ENCODE data around the gene TRPM3. TPM values are rescaled to one million over a fixed set of nuclear protein-coding genes. Genes with fewer than 3 reads are reported as not detected.

TRPM3 gene
- total RNA-seq, 3 donors from 2014 or later (not counting 1 experiment from before 2014, with no cell fraction given), result not detected

DNA sequence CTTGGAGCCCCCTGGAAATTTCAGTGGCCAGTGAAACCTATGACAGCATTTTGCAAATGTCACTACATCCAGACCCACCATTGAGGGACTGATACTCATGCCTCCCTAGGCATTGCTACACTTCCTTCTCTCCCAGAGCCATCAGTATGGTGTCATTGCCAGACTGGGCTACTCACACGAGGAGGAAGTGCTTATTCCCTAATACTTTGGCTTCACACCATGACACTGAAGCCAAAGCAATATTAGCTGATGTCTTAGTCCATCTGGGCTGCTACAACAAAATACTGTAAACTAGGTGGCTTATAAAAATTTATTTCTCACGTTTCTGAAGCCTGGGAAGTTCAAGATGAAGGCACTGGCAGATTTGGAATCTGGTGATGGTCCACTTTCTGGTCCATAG, 22.6 kb downstream of the TRPM3 start:
- no peaks in the 10 kb centered on the region for H3K9me3 ChIP-seq (ENCODE audit: control insufficient read depth, insufficient read depth, low read length)
- H3K4me3 Mint-ChIP-seq, result no peak overlapping the region
- no peaks in the 10 kb centered on the region for H3K36me3 ChIP-seq (ENCODE audit: control insufficient read depth, insufficient read depth, low read length)
- H3K4me1 ChIP-seq (ENCODE audit: control insufficient read depth, insufficient read depth, low read length), result no peaks in the 10 kb centered on the region
- no peaks in the 10 kb centered on the region for H3K36me3 Mint-ChIP-seq
- ATAC-seq (no peak), DNase-seq (no peak)
- intact Hi-C loops (cut with micrococcal nuclease), result no loop called here
- no peaks in the 10 kb centered on the region for H3K27me3 Mint-ChIP-seq (ENCODE audit: low read depth in 2 of 2)
- no peaks in the 10 kb centered on the region for H3K4me1 Mint-ChIP-seq
- no peak overlapping the region for H3K27ac Mint-ChIP-seq
- peaks cover 0 to 2% of the 10 kb centered on the region in 2 donors for H3K9me3 Mint-ChIP-seq
- 66% methylated on average over 2 of the region's 2 CpGs for WGBS (ENCODE audit: insufficient coverage)
- H3K4me3 ChIP-seq (ENCODE audit: low read length), result no peak overlapping the region
- no peaks in the 10 kb centered on the region for H3K27me3 ChIP-seq (ENCODE audit: control insufficient read depth, insufficient read depth, low read length)
- no peak overlapping the region for H3K27ac ChIP-seq (ENCODE audit: low read length)
- TF ChIP-seq, protein P1, sequence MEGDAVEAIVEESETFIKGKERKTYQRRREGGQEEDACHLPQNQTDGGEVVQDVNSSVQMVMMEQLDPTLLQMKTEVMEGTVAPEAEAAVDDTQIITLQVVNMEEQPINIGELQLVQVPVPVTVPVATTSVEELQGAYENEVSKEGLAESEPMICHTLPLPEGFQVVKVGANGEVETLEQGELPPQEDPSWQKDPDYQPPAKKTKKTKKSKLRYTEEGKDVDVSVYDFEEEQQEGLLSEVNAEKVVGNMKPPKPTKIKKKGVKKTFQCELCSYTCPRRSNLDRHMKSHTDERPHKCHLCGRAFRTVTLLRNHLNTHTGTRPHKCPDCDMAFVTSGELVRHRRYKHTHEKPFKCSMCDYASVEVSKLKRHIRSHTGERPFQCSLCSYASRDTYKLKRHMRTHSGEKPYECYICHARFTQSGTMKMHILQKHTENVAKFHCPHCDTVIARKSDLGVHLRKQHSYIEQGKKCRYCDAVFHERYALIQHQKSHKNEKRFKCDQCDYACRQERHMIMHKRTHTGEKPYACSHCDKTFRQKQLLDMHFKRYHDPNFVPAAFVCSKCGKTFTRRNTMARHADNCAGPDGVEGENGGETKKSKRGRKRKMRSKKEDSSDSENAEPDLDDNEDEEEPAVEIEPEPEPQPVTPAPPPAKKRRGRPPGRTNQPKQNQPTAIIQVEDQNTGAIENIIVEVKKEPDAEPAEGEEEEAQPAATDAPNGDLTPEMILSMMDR (IDR thresholded peaks at IDR 0.05), result no peak

DNA sequence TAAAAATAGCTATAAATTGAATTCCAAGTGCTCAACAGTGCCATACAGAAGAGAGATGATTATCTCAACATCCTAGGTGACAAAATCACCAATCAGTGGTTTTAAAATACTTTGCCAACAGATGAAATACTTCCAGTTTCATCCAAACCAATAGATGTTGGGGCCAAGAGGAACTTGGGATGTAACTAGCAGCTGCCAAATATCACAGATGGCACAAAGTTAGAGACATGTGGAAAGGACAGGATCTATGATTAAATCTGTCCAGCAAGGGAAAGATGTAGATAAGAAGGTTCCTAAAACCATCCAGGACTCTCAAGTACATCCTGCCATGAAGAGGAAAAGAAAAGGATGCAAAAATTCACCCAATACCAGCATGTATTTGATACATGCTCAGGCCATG, 23.8 kb downstream of the TRPM3 start:
- no peak for ATAC-seq
- Histone ChIP-seq H3K27ac (ENCODE audit: low read length) (no peak overlapping the region), H3K36me3 (ENCODE audit: control insufficient read depth, insufficient read depth, low read length) (no peaks in the 10 kb centered on the region), H3K27me3 (ENCODE audit: control insufficient read depth, insufficient read depth, low read length) (no peaks in the 10 kb centered on the region), H3K9me3 (ENCODE audit: control insufficient read depth, insufficient read depth, low read length) (no peaks in the 10 kb centered on the region), H3K4me3 (ENCODE audit: low read length) (no peak overlapping the region), H3K4me1 (ENCODE audit: control insufficient read depth, insufficient read depth, low read length) (no peaks in the 10 kb centered on the region)
- intact Hi-C loops (cut with micrococcal nuclease), result no loop called here
- Mint-ChIP-seq H3K4me1 (no peaks in the 10 kb centered on the region), H3K27ac (no peak overlapping the region), H3K9me3 (peaks cover 0 to 4% of the 10 kb centered on the region in 2 donors), H3K36me3 (no peaks in the 10 kb centered on the region), H3K27me3 (ENCODE audit: low read depth in 2 of 2) (no peaks in the 10 kb centered on the region), H3K4me3 (no peak overlapping the region)
- no peak for DNase-seq
- TF ChIP-seq, protein P1 (IDR thresholded peaks at IDR 0.05), result no peak

DNA sequence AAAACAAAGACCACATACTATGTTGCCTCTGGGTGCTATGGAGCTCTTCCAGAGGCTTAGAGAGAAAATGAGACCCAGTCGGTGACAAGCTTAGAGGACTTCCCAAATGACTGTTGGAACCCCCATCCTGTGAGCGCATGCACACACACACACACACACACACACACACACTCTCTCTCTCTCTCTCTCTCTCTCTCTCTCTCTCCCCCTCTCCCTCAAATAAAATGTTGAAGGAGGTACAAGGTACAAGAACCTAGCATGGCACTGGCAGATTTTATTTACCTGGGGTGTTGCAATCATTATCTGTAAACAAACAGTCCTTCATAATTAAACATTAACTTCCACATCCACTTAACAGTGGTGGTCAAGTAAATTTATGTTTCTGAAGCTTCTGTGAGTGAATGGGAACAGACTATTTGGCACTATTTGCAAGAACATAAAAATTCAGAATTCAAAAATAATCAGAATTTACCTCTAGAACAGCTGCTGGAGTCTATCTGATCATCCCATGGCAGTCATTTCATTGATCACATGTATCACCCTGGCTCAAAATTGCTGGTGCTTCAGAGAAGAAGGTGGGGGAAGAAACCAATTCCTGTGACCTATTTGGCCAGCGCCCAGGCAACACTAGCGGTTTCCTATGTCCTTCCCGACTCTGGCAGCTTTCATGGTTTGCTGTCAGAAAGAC, 24.9 kb downstream of the TRPM3 start:
- Histone ChIP-seq H3K4me3 (ENCODE audit: low read length) (no peak overlapping the region), H3K27me3 (ENCODE audit: control insufficient read depth, insufficient read depth, low read length) (no peaks in the 10 kb centered on the region), H3K9me3 (ENCODE audit: control insufficient read depth, insufficient read depth, low read length) (no peaks in the 10 kb centered on the region), H3K4me1 (ENCODE audit: control insufficient read depth, insufficient read depth, low read length) (no peaks in the 10 kb centered on the region), H3K27ac (ENCODE audit: low read length) (no peak overlapping the region), H3K36me3 (ENCODE audit: control insufficient read depth, insufficient read depth, low read length) (no peaks in the 10 kb centered on the region)
- DNase-seq, result no peak
- Mint-ChIP-seq H3K27ac (no peak overlapping the region), H3K36me3 (no peaks in the 10 kb centered on the region), H3K27me3 (ENCODE audit: low read depth in 2 of 2) (no peaks in the 10 kb centered on the region), H3K9me3 (peaks cover 0 to 2% of the 10 kb centered on the region in 2 donors), H3K4me1 (no peaks in the 10 kb centered on the region), H3K4me3 (no peak overlapping the region)
- 45% methylated on average over 4 of the region's 5 CpGs for WGBS (ENCODE audit: insufficient coverage)
- intact Hi-C loops (cut with micrococcal nuclease), result no loop called here
- no peak for ATAC-seq
- TF ChIP-seq, protein P1 (IDR thresholded peaks at IDR 0.05), result no peak

DNA sequence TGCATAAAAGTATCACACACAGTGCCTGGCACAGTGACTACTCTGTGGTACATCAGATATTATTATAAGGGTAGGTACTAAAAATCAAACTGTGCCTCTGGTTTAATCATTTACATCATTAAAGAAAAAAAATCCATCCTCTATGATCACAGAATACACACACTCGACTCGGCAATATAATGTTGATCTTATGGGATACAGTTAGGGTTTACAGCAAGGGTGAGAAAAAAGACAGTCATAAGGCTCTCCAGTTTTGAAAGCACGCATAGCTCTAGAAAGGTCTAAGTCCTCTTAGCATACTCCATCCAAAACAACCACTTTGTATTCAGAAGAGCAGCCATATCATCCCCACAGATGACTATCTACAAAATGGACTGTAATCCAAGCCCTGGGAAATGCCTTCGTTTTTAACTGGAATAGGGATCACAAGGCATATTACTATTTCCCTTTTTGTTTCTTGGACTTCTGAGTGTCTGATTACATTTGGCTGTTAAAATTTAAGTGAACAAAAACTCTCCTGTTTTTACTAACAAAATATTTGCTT, 26.6 kb downstream of the TRPM3 start:
- no peaks in the 10 kb centered on the region for H3K36me3 Mint-ChIP-seq
- Histone ChIP-seq H3K9me3 (ENCODE audit: control insufficient read depth, insufficient read depth, low read length) (no peaks in the 10 kb centered on the region), H3K4me1 (ENCODE audit: control insufficient read depth, insufficient read depth, low read length) (no peaks in the 10 kb centered on the region), H3K4me3 (ENCODE audit: low read length) (no peak overlapping the region), H3K27ac (ENCODE audit: low read length) (no peak overlapping the region), H3K27me3 (ENCODE audit: control insufficient read depth, insufficient read depth, low read length) (no peaks in the 10 kb centered on the region), H3K36me3 (ENCODE audit: control insufficient read depth, insufficient read depth, low read length) (no peaks in the 10 kb centered on the region)
- 94% methylated on average over 2 of the region's 4 CpGs for WGBS (ENCODE audit: insufficient coverage)
- intact Hi-C loops (cut with micrococcal nuclease), result no loop called here
- no peaks in the 10 kb centered on the region for H3K27me3 Mint-ChIP-seq (ENCODE audit: low read depth in 2 of 2)
- H3K4me3 Mint-ChIP-seq, result no peak overlapping the region
- DNase-seq, result no peak
- H3K9me3 Mint-ChIP-seq, result peaks cover 0 to 2% of the 10 kb centered on the region in 2 donors
- ATAC-seq, result no peak
- H3K27ac Mint-ChIP-seq, result no peak overlapping the region
- TF ChIP-seq, protein P1 (IDR thresholded peaks at IDR 0.05), result no peak
- no peaks in the 10 kb centered on the region for H3K4me1 Mint-ChIP-seq
